Endothelial cell of umbilical vein (primary cell): Measurements from ENCODE around the gene CTDSPL. TPM values are rescaled to one million over a fixed set of nuclear protein-coding genes. Genes with fewer than 3 reads are reported as not detected.
"Not testable (repeated sequence)": the region's sequence is repeated elsewhere in the genome, so short reads cannot be mapped to it uniquely, and the experiment has no call there.

Experiments
- BruUV-seq: library from RNA; stranded (reverse); fragments of 400-500 nt; replicated peaks from 2 replicates; lab custom pipeline; 2021; lab: Mats Ljungman, UMichigan
- CTCF ChIA-PET: fragments of 300-600, 350-600 bp; sonication (Branson Sonifier 250); formaldehyde crosslinking; loops from one replicate; lab custom pipeline; 2021; ENCODE audit warnings: antibody characterized with exemption, inconsistent platforms; lab: Charles Lee
- POLR2A ChIA-PET: fragments of 300-600, 350-600 bp; sonication (Branson Sonifier 250); formaldehyde crosslinking; loops from one replicate; lab custom pipeline; 2021; ENCODE audit warnings: antibody characterized with exemption, inconsistent platforms; lab: Charles Lee
- DNase-seq: peaks from one replicate; pipeline ENCODE4 v3.0.0-alpha.2; 2011; ENCODE audit warnings: low read depth, low spot score
- FAIRE-seq: peaks from 2 replicates; lab custom pipeline; 2011; peaks lifted over from hg19 to GRCh38; lab: Jason Lieb, UNC
- H2AFZ ChIP-seq: 2 replicates; pipeline ENCODE4 v1.6.0; 2012; ENCODE audit warnings: low read depth, low read length, control low read depth, inconsistent platforms
- H3K27ac ChIP-seq: 2 replicates; pipeline ENCODE4 v1.5.1; 2011; ENCODE audit warnings: low read depth, mild to moderate bottlenecking, control low read depth, low read length, moderate library complexity; ENCODE audit not compliant: insufficient read depth
- H3K27me3 ChIP-seq, 2 experiments: 2 replicates each; pipeline versions ENCODE4 v1.6.0 to v1.6.1; 2011; ENCODE audit warnings: low read length in 2 of 2, mixed read lengths in 1 of 2; ENCODE audit not compliant: control insufficient read depth in 2 of 2, insufficient read depth in 2 of 2
- H3K36me3 ChIP-seq, 2 experiments: 2 replicates in 1 of 2; 3 replicates in 1 of 2; pipeline ENCODE4 v1.5.1; 2011; ENCODE audit warnings: low read length in 2 of 2, mild to moderate bottlenecking in 1 of 2, moderate library complexity in 1 of 2; ENCODE audit not compliant: control insufficient read depth in 2 of 2, insufficient read depth in 2 of 2; ENCODE audit errors: extremely low read depth in 1 of 2
- H3K4me1 ChIP-seq: 3 replicates; pipeline ENCODE4 v1.5.1; 2011; ENCODE audit warnings: mild to moderate bottlenecking, low read length; ENCODE audit not compliant: control insufficient read depth, insufficient read depth; ENCODE audit errors: extremely low read depth
- H3K4me2 ChIP-seq: 2 replicates; pipeline ENCODE4 v1.6.1; 2011; ENCODE audit warnings: low read length, control low read depth, mixed read lengths; ENCODE audit not compliant: insufficient read depth
- H3K4me3 ChIP-seq, 3 experiments: fragments of 200-600 bp in 1 of 3; sonication (generic), shearing (Covaris generic) in 1 of 3; replicated peaks in 1 of 3; 2 replicates each; pipeline ENCODE4 v1.5.1; 2011 to 2016; ENCODE audit warnings: control low read depth in 3 of 3, low read length in 3 of 3, mild to moderate bottlenecking in 2 of 3, inconsistent platforms in 1 of 3, low read depth in 1 of 3, moderate library complexity in 1 of 3; ENCODE audit not compliant: insufficient read depth in 1 of 3
- H3K79me2 ChIP-seq: 2 replicates; pipeline ENCODE4 v1.6.0; 2012; ENCODE audit warnings: low read length, inconsistent platforms; ENCODE audit not compliant: control insufficient read depth, insufficient read depth
- H3K9ac ChIP-seq: replicated peaks from 2 replicates; pipeline ENCODE3; 2011; ENCODE audit warnings: low read length, control low read depth; ENCODE audit not compliant: insufficient read depth; ENCODE audit errors: extremely low read depth
- H3K9me1 ChIP-seq: replicated peaks from 3 replicates; pipeline ENCODE4 v1.6.0; 2011; ENCODE audit warnings: mild to moderate bottlenecking, low read length; ENCODE audit not compliant: control insufficient read depth, insufficient read depth; ENCODE audit errors: extremely low read depth
- H3K9me3 ChIP-seq: replicated peaks from 2 replicates; pipeline ENCODE4 v1.5.1; 2012; ENCODE audit warnings: low read length, inconsistent platforms; ENCODE audit not compliant: control insufficient read depth, insufficient read depth
- H4K20me1 ChIP-seq: replicated peaks from 2 replicates; pipeline ENCODE3; 2011; ENCODE audit warnings: mild to moderate bottlenecking, low read length; ENCODE audit not compliant: control insufficient read depth, insufficient read depth; ENCODE audit errors: extremely low read depth
- EZH2 ChIP-seq: IDR thresholded peaks from 2 replicates; pipeline ENCODE4 v1.6.1; 2012; ENCODE audit warnings: borderline replicate concordance, low read depth, mild to moderate bottlenecking, moderate library complexity, low read length, inconsistent platforms; ENCODE audit not compliant: severe bottlenecking
- GATA2 ChIP-seq: IDR thresholded peaks from 2 replicates; pipeline ENCODE4 v1.7.0; 2011; ENCODE audit warnings: low read depth, mild to moderate bottlenecking, moderate library complexity, mixed read lengths, low read length; ENCODE audit not compliant: insufficient read length, insufficient read depth
- dilution Hi-C: fragments of 300-500 bp; cut with MboI; formaldehyde crosslinking; loops from one replicate; pipeline ENCODE4 v1.15.0; 2019; ENCODE audit warnings: low sequenced_read_pairs; ENCODE audit not compliant: extremely low pct_ligation_motif_present
- intact Hi-C: fragments of 100-400 bp; cut with micrococcal nuclease; formaldehyde crosslinking; loops from one replicate; pipeline ENCODE4 v1.10.0; 2022
- microRNA-seq: library from miRNA; unstranded; fragments of <30 nt; microRNA quantifications from one replicate; pipeline ENCODE4 v1.2.0, GENCODE V29; 2021; ENCODE audit warnings: borderline number of aligned reads, borderline replicate concordance
- polyA plus RNA-seq, 4 experiments: library from polyadenylated mRNA; depleted of rRNA in 3 of 4; stranded (reverse) in 3 of 4; unstranded in 1 of 4; fragments of >200 nt; gene quantifications; 2 replicates each; pipeline versions ENCODE4 v1.2.1 to v1.2.3, GENCODE V29; 2011 to 2012; ENCODE audit warnings: missing spikeins in 1 of 4
- small RNA-seq: library from RNA; depleted of rRNA; stranded (forward); fragments of <200 nt; gene quantifications from one replicate; pipeline ENCODE3, GENCODE V24; 2012; ENCODE audit warnings: low replicate concordance, low read depth; ENCODE audit not compliant: insufficient read depth, insufficient read length
- total RNA-seq: library from RNA; stranded (reverse); gene quantifications from 2 replicates; pipeline ENCODE4 v1.2.3, GENCODE V29; 2021

The CTDSPL gene
- total and polyA plus RNA-seq, 2 donors (not counting 3 experiments of a cell fraction or from before 2014, with no cell fraction given): 30.1 to 43.2 TPM

- no TSS peak for BruUV-seq
- Histone ChIP-seq H3K36me3 (no peaks in the 10 kb centered on the region), H3K79me2 (no peaks in the 10 kb centered on the region), H3K27me3 (no peaks in the 10 kb centered on the region), H3K9me1 (no peaks in the 10 kb centered on the region), H3K4me2 (no peak overlapping the region), H2AFZ (no peak overlapping the region), H3K9ac (no peak overlapping the region), H3K4me1 (peaks cover 4% of the 10 kb centered on the region), H3K9me3 (no peaks in the 10 kb centered on the region), H3K27ac (no peak overlapping the region), H3K4me3 (no peak overlapping the region), H4K20me1 (no peaks in the 10 kb centered on the region)
- FAIRE-seq: no peak
- no peak for DNase-seq
- dilution Hi-C loops: no loop called here
- intact Hi-C loops: no loop called here
- ChIA-PET POLR2A (no interaction called here), CTCF (interaction anchor here (1.5 kb wide), 1 partner anchor 35 kb away, joined by 3 read pairs; no protein-coding TSS in a partner anchor)
- TF ChIP-seq GATA2 (no peak), EZH2 (no peak)
These were observed 170.7 kb downstream of the CTDSPL start for GRCh38 chr3:38032328-38032865.

- H4K20me1 ChIP-seq, H3K4me2 ChIP-seq, POLR2A ChIA-PET, H3K36me3 ChIP-seq, H3K27me3 ChIP-seq, dilution Hi-C loops, H3K4me3 ChIP-seq, H3K27ac ChIP-seq, DNase-seq, H3K9me3 ChIP-seq, H3K9me1 ChIP-seq, FAIRE-seq, H3K9ac ChIP-seq, H3K4me1 ChIP-seq, BruUV-seq, H3K79me2 ChIP-seq, intact Hi-C loops, CTCF ChIA-PET, H2AFZ ChIP-seq: not testable (repeated sequence)
These were observed 171.9 kb downstream of the CTDSPL start for GRCh38 chr3:38033586-38033985.

Small RNA genes lying within 50 kb of the gene (microRNA-seq; reads per million reads assigned to microRNA genes)
- 10.0 reads per million, percentile 25 among the genes with 10 or more reads in this experiment for gene MIR26A1

Small RNA genes lying within 50 kb of the gene (small RNA-seq; reads per million reads assigned to genes)
- gene MIR26A1: 1.3 reads per million
- gene RF00019: not detected

Other genes starting within 250 kb of the CTDSPL start
- 6.9 and 9.0 TPM in 2 replicates for gene VILL, start 128.9 kb downstream of the CTDSPL start, total RNA-seq
- gene VILL, start 128.9 kb downstream of the CTDSPL start, polyA plus RNA-seq: 10.0 and 11.6 TPM in 2 replicates
- 15.3 and 18.5 TPM in 2 replicates for gene PLCD1, start 167.8 kb downstream of the CTDSPL start, total RNA-seq
- 12.6 and 13.1 TPM in 2 replicates for gene PLCD1, start 167.8 kb downstream of the CTDSPL start, polyA plus RNA-seq
- not detected in 2 replicates for gene DLEC1, start 177.3 kb downstream of the CTDSPL start, total RNA-seq
- gene DLEC1, start 177.3 kb downstream of the CTDSPL start, polyA plus RNA-seq: not detected in 2 replicates